ENCODE data around the gene MEX3A.
A peak's percentile ranks its signal among the peaks of the same experiment; 100 is the strongest.
"Not testable (repeated sequence)": the region's sequence is repeated elsewhere in the genome, so short reads cannot be mapped to it uniquely, and the experiment has no call there.

MEX3A gene

DNA sequence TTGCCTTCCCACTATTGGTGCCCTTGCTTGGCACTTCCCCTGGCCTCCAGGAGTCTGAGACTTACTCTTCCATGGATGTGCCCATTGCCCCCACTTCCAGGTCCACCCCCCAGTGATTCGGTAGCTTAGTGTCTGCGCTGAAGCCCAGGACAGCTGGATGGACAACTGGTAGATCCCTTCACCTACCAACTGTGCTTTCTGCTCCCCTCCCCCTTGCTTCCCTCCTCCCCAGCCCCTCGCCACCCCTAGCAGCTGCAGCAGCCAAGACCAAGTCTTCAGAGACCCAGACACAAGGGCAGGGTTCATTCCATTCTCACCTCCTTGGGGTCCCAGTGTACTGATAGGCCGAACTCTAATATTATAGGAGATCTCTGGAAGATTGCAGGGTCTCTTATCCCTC is 39.2 kb upstream of the MEX3A start:
- H3K9me3 Mint-ChIP-seq: no peaks in the 10 kb centered on the region
- peaks cover 32% of the 10 kb centered on the region for H3K27me3 Mint-ChIP-seq
- no peak for DNase-seq
- H3K27ac Mint-ChIP-seq: no peak overlapping the region
- H3K4me1 Mint-ChIP-seq: peaks cover 61% of the 10 kb centered on the region
- H3K4me3 Mint-ChIP-seq: no peak overlapping the region
- no peak for ATAC-seq

DNA sequence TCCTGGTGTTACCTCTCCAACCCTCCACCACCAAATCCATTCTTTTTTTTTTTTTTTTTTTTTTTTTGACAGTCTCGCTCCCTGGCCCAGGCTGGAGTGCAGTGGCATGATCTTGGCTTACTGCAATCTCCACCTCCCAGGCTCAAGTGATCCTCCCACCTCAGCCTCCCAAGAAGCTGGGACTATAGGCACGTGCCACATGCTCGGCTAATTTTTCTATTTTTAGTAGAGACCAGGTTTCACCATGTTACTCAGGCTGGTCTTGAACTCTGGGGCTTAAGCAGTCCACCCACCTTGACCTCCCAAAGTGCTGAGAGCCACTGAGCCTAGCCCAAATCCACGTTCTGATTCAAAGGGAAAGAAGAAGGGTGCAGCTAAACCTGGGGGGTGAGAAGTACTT is 38.7 kb upstream of the MEX3A start:
- H3K27ac Mint-ChIP-seq, DNase-seq, H3K9me3 Mint-ChIP-seq, H3K4me3 Mint-ChIP-seq, ATAC-seq: not testable (repeated sequence)
- Mint-ChIP-seq H3K27me3 (peaks cover 32% of the 10 kb centered on the region), H3K4me1 (peaks cover 61% of the 10 kb centered on the region)

DNA sequence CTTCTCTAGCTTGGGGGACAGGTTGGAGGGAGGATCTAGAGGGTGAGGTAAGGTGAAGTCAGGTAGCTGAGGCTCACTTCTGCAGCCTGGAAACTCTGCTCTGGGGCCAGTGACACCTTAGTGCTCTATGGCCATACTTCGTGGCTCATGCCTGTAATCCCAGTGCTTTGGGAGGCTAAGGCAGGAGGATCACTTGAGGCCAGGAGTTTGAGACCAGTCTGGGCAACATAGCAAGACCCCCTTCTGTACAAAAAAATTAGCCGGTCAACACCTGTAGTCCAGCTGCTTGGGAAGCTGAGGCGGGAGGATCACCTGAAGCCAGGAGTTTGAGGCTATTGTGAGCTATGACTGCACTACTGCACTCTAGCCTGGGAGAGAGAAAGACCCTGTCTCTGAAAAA is 38.1 kb upstream of the MEX3A start:
- Mint-ChIP-seq H3K27me3 (peaks cover 34% of the 10 kb centered on the region), H3K4me1 (peaks cover 60% of the 10 kb centered on the region)

DNA sequence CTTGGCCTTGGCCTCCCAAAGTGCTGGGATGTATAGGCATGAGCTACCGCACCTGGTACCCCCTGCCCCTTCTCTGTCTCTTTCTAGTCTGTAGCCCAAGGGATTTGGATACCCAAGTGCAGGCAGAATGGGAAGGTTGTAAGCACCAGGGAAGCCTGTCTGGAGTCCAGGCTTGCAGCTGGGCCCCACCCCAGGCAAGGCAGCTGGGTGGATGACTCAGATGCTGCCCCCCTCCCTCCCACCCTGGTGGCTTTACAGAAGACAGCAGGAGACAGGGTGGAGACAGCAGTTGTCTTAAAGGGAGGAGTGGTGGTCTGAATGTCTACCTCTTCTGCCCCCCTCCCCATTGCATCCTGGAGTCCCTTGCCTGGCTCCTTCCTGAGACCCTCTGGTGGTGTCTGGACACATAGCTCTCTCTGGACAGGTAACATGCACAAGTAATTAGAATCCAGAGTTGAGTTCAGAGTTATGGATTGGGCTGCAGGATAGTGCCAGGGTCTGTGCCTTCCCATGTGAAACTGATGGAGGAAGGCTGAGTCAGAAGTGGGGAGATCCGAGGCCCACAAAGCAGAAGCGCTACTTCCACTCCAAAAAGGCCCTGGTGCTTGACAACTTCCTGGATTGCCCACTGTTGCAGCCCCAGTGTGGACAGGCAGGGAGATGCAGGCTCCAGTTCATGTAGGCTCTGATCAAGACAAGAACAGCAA is 37.4 kb upstream of the MEX3A start:
- ATAC-seq (no peak), DNase-seq (no peak)
- Mint-ChIP-seq H3K27ac (no peak overlapping the region), H3K27me3 (peaks cover 41% of the 10 kb centered on the region), H3K4me3 (peak overlapping the region in 1 of 2 donors; percentile 29), H3K4me1 (peaks cover 59% of the 10 kb centered on the region), H3K9me3 (no peaks in the 10 kb centered on the region)

More for the DNA sequence above, 38.1 kb upstream of the MEX3A start:
- DNase-seq: no peak
- Mint-ChIP-seq H3K27ac (no peak overlapping the region), H3K9me3 (no peaks in the 10 kb centered on the region), H3K4me3 (no peak overlapping the region)
- no peak for ATAC-seq

GRCh38 chr1:156118177-156118868 is 36.1 kb upstream of the MEX3A start:
- Mint-ChIP-seq H3K27me3 (peaks cover 37% of the 10 kb centered on the region), H3K9me3 (no peaks in the 10 kb centered on the region), H3K4me1 (peaks cover 59% of the 10 kb centered on the region), H3K27ac (no peak overlapping the region), H3K4me3 (no peak overlapping the region)
- no peak for DNase-seq
- no peak for ATAC-seq

- Mint-ChIP-seq H3K9me3 (no peaks in the 10 kb centered on the region), H3K4me3 (peak overlapping the region in 1 of 2 donors; percentile 26), H3K4me1 (peaks cover 59% of the 10 kb centered on the region), H3K27me3 (peaks cover 35% of the 10 kb centered on the region), H3K27ac (no peak overlapping the region)
- ATAC-seq: no peak
- DNase-seq: no peak
Observed at GRCh38 chr1:156117414-156118176, 35.3 kb upstream of the MEX3A start.

GRCh38 chr1:156116731-156117130 is 34.5 kb upstream of the MEX3A start:
- not testable (repeated sequence) for ATAC-seq, H3K9me3 Mint-ChIP-seq, H3K27ac Mint-ChIP-seq, DNase-seq
- Mint-ChIP-seq H3K4me3 (peak overlapping the region; percentile 94), H3K4me1 (peaks cover 55% of the 10 kb centered on the region), H3K27me3 (peaks cover 38% of the 10 kb centered on the region)

GRCh38 chr1:156115514-156116374 is 33.5 kb upstream of the MEX3A start:
- DNase-seq (no peak), ATAC-seq (no peak)
- Mint-ChIP-seq H3K27me3 (peaks cover 44% of the 10 kb centered on the region), H3K4me1 (peaks cover 55% of the 10 kb centered on the region), H3K4me3 (peak overlapping the region; percentile 94), H3K9me3 (no peaks in the 10 kb centered on the region), H3K27ac (peak overlapping the region in 1 of 2 donors; percentile 5)

GRCh38 chr1:156114919-156115513 is 32.8 kb upstream of the MEX3A start:
- Mint-ChIP-seq H3K4me3 (peak overlapping the region; percentile 94), H3K27me3 (peaks cover 40% of the 10 kb centered on the region), H3K4me1 (peaks cover 48% of the 10 kb centered on the region), H3K27ac (peak overlapping the region; percentile 5 to 87), H3K9me3 (no peaks in the 10 kb centered on the region)
- peak in 1 of 2 donors; percentile 27 for DNase-seq
- ATAC-seq: peak; percentile 27

- DNase-seq (peak; percentile 66 to 79), ATAC-seq (peak; percentile 91)
- H3K27me3 Mint-ChIP-seq: peaks cover 37% of the 10 kb centered on the region
- peak within 1 kb of the TSS; percentile 49 to 88 for H3K27ac Mint-ChIP-seq
- peak within 1 kb of the TSS; percentile 94 for H3K4me3 Mint-ChIP-seq
- peaks cover 43% of the 10 kb centered on the region for H3K4me1 Mint-ChIP-seq
- no peaks in the 10 kb centered on the region for H3K9me3 Mint-ChIP-seq
Observed at GRCh38 chr1:156114101-156114918, 32.0 kb upstream of the MEX3A start, which contains the start of gene LMNA. TSS of gene LMNA (plus strand) at chr1:156114711. CDS start at chr1:156114919, 208 bp downstream.

DNA sequence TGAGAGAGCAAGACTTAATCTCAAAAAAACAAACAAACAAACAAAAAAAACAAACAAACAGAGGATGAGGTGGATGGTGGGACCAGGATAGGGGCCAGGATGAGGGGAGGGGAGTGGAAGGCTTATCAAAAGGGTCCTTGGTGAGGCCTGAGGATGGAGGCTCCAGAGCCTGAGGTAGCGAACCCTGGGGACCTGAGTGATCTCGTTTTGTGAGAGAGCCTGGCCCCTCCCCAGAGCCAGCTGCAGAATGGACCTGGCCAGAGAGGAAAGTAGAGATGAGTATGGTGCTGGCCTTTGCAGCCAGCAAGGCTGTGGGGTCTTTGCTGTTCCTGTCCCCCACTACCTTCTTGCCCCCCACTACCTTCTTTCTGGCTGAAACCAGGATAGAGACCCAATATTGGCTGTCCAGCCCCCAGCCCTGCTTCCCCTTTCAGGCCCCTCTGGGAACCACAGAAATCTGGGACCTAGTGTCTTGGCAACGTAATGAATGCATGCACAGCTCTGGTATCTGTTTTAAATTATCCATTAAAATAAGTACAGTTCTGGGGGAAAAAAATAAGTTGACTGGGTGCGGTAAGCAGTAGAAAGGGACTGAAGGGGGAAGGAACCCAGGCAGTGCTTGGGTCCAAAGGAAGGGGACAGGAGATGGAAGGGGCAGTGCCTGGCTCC is 31.2 kb upstream of the MEX3A start:
- peaks cover 51% of the 10 kb centered on the region for H3K4me1 Mint-ChIP-seq
- DNase-seq (no peak), ATAC-seq (no peak)
- H3K27me3 Mint-ChIP-seq: peaks cover 34% of the 10 kb centered on the region
- no peak overlapping the region for H3K27ac Mint-ChIP-seq
- H3K4me3 Mint-ChIP-seq: peak overlapping the region; percentile 94
- no peaks in the 10 kb centered on the region for H3K9me3 Mint-ChIP-seq

- DNase-seq (no peak), ATAC-seq (no peak)
- Mint-ChIP-seq H3K4me3 (no peak overlapping the region), H3K4me1 (peaks cover 60% of the 10 kb centered on the region), H3K27ac (peak overlapping the region in 1 of 2 donors; percentile 62), H3K27me3 (peaks cover 29% of the 10 kb centered on the region), H3K9me3 (no peaks in the 10 kb centered on the region)
Observed at GRCh38 chr1:156112276-156113137, 30.2 kb upstream of the MEX3A start.

Measured in stimulated activated naive CD8-positive, alpha-beta T cell treated with anti-CD3 and anti-CD28 coated beads, Interleukin-15, amount 100 ng/mL, for 72 hours (primary cell).